IPS DF 6.9 (cell line): ENCODE measurements around the gene ANKRD44.
A peak's percentile ranks its signal among the peaks of the same experiment; 100 is the strongest.

Experiments used
- DNase-seq: peaks from one replicate; pipeline ENCODE4 v3.0.0-alpha.2; 2013; ENCODE audit warnings: low read depth, low spot score
- H3K27ac ChIP-seq: one replicate; pipeline ENCODE4 v1.5.1; 2013; ENCODE audit warnings: low read length, control low read depth
- H3K27me3 ChIP-seq: 2 replicates; pipeline ENCODE4 v1.6.1; 2013; ENCODE audit warnings: mild to moderate bottlenecking, low read length; ENCODE audit not compliant: control insufficient read depth, insufficient read depth
- H3K36me3 ChIP-seq: 2 replicates; pipeline ENCODE4 v1.6.1; 2013; ENCODE audit warnings: low read length; ENCODE audit not compliant: control insufficient read depth, insufficient read depth
- H3K4me1 ChIP-seq: 2 replicates; pipeline ENCODE4 v1.6.1; 2013; ENCODE audit warnings: low read length; ENCODE audit not compliant: control insufficient read depth, insufficient read depth
- H3K4me3 ChIP-seq: 2 replicates; pipeline ENCODE4 v1.5.1; 2013; ENCODE audit warnings: mild to moderate bottlenecking, low read length
- H3K9me3 ChIP-seq: 2 replicates; pipeline ENCODE4 v1.6.1; 2013; ENCODE audit warnings: low read length, inconsistent platforms; ENCODE audit not compliant: control insufficient read depth, insufficient read depth
- WGBS: extraction: QIAGEN DNeasy Blood & Tissue Kit; methylation state at CpG from one replicate; pipeline ENCODE4 v1.1.7; 2013; ENCODE audit warnings: mixed read lengths, missing lambda C conversion rate; ENCODE audit not compliant: insufficient read length, insufficient coverage; 5-methylcytosine and 5-hydroxymethylcytosine counted together

ANKRD44 gene

GRCh38 chr2:197322143-197322542, 11.6 kb upstream of the ANKRD44 start:
- Histone ChIP-seq H3K27ac (no peak overlapping the region), H3K4me1 (no peaks in the 10 kb centered on the region), H3K9me3 (no peaks in the 10 kb centered on the region), H3K36me3 (no peaks in the 10 kb centered on the region), H3K27me3 (no peaks in the 10 kb centered on the region), H3K4me3 (no peak overlapping the region)
- no peak for DNase-seq
- WGBS = no CpG with 5 or more reads among the region's 2 CpGs

- no peak for DNase-seq
- Histone ChIP-seq H3K9me3 (no peaks in the 10 kb centered on the region), H3K27me3 (peaks cover 4% of the 10 kb centered on the region; the same call in 1 of the 2 replicates), H3K27ac (no peak overlapping the region), H3K4me1 (peaks cover 2% of the 10 kb centered on the region; the same call in 1 of the 2 replicates), H3K4me3 (no peak overlapping the region), H3K36me3 (no peaks in the 10 kb centered on the region)
These were observed 4.8 kb upstream of the ANKRD44 start for GRCh38 chr2:197315371-197315770.

- Histone ChIP-seq H3K36me3 (no peaks in the 10 kb centered on the region), H3K27me3 (peaks cover 11% of the 10 kb centered on the region; the same call in 1 of the 2 replicates), H3K9me3 (no peaks in the 10 kb centered on the region), H3K4me1 (peaks cover 2% of the 10 kb centered on the region; the same call in 1 of the 2 replicates), H3K4me3 (no peak overlapping the region), H3K27ac (no peak overlapping the region)
- WGBS = no CpG with 5 or more reads among the region's 3 CpGs
- no peak for DNase-seq
These were observed 1.6 kb upstream of the ANKRD44 start for GRCh38 chr2:197312186-197312585.

GRCh38 chr2:197311421-197312033, 947 bp upstream of the ANKRD44 start:
- H3K9me3 ChIP-seq = no peaks in the 10 kb centered on the region
- peak overlapping the region; percentile 83; the same call in 1 of the 2 replicates for H3K4me3 ChIP-seq
- H3K27me3 ChIP-seq = peaks cover 11% of the 10 kb centered on the region; the same call in 1 of the 2 replicates
- WGBS = no CpG with 5 or more reads among the region's 6 CpGs
- no peak overlapping the region for H3K27ac ChIP-seq
- H3K4me1 ChIP-seq = peaks cover 2% of the 10 kb centered on the region; the same call in 1 of the 2 replicates
- DNase-seq = no peak
- H3K36me3 ChIP-seq = no peaks in the 10 kb centered on the region

- Histone ChIP-seq H3K4me3 (peak overlapping the region; percentile 83; the same call in 1 of the 2 replicates), H3K9me3 (no peaks in the 10 kb centered on the region), H3K36me3 (no peaks in the 10 kb centered on the region), H3K27ac (no peak overlapping the region), H3K4me1 (peaks cover 2% of the 10 kb centered on the region; the same call in 1 of the 2 replicates), H3K27me3 (peaks cover 11% of the 10 kb centered on the region; the same call in 1 of the 2 replicates)
- DNase-seq = no peak
- WGBS = no CpG with 5 or more reads among the region's 22 CpGs
These were observed 424 bp upstream of the ANKRD44 start for GRCh38 chr2:197310987-197311420.

DNA sequence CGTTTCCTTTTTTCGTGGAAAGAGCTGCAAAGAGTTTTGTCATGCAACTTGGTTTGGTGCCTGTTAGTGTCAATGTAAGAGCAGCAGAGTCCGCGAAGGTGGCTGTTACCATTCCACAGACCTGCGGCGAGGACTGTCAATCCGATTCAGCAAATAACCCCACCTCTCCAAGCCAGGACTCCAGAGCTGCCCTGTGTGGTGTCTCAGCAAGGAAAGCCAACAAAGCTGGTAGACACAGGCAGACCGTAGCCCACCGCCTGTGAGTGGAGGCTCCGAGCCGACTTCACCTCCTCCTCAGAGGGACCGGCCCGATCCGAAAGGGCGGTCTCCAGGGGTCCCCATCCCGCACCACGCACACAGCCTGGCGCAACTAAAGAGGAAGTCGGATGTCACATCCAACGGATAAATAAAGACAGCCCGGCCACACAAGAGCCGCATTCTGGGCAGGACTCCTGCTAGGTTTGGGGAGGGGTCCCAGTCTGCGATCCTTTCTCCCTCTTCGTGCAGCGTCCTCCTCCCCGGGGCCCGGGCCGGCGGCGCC, 819 bp downstream of the ANKRD44 start:
- peak overlapping the region; percentile 83; the same call in 1 of the 2 replicates for H3K4me3 ChIP-seq
- peaks cover 11% of the 10 kb centered on the region; the same call in 1 of the 2 replicates for H3K27me3 ChIP-seq
- no peaks in the 10 kb centered on the region for H3K9me3 ChIP-seq
- no CpG with 5 or more reads among the region's 30 CpGs for WGBS
- H3K4me1 ChIP-seq = peaks cover 2% of the 10 kb centered on the region; the same call in 1 of the 2 replicates
- H3K27ac ChIP-seq = no peak overlapping the region
- DNase-seq = no peak
- no peaks in the 10 kb centered on the region for H3K36me3 ChIP-seq

DNA sequence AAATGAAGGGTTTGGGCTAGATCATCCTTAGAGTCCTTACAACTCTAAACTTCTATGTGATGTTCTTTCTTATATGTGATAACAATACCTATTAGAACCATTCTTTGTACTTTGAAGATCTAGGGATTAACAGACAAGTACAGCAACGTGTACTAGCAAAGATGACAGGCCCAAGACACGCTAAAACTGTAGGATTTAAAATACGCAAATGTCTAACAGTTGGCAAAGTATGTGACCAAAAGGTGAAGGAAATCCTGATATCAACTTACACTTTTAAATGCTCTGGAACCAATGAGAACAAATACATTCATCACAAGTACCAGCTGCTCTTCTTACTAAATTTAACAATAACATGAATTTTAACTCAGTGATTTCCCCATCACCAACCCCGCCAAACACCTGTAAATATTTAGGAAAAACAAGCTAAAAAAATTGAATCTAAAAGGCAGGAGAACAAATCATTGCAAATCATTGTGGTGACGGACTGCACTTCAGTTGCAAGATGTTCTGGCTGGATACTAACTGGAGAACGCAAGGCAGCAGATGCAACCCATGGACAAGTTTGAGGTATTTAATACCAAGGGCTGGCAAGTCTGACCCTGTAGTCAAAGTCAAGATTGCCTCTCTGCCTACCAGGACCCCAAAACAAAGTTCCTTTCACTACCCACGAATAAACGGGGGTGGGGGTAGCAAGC, 1.4 kb downstream of the ANKRD44 start:
- Histone ChIP-seq H3K27me3 (peaks cover 11% of the 10 kb centered on the region; the same call in 1 of the 2 replicates), H3K4me1 (peaks cover 2% of the 10 kb centered on the region; the same call in 1 of the 2 replicates), H3K9me3 (no peaks in the 10 kb centered on the region), H3K4me3 (peak overlapping the region; percentile 83; the same call in 1 of the 2 replicates), H3K27ac (no peak overlapping the region), H3K36me3 (no peaks in the 10 kb centered on the region)
- no peak for DNase-seq
- no CpG with 5 or more reads among the region's 8 CpGs for WGBS

DNA sequence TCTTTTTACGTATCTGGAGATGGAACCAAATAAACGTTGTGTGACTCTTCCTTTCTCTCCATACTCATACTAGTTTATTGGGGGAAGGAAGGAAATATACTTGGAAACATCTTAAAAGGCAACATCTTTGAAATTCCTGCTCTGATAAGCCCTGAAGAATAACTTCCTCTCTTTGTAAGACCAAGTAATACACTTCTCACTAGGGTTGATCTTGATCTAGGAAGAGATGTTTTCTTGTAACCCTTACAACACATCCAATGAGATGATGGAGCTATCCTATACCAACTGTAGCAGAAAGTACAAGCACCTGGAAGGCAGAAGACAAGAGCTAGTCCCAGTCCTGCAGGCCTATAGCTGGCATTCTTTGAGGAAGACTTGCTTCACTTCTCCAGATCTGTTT, 2.0 kb downstream of the ANKRD44 start:
- WGBS = no CpG with 5 or more reads among the region's 2 CpGs
- Histone ChIP-seq H3K9me3 (no peaks in the 10 kb centered on the region), H3K27me3 (peaks cover 11% of the 10 kb centered on the region; the same call in 1 of the 2 replicates), H3K36me3 (no peaks in the 10 kb centered on the region), H3K4me3 (no peak overlapping the region), H3K27ac (no peak overlapping the region), H3K4me1 (peaks cover 2% of the 10 kb centered on the region; the same call in 1 of the 2 replicates)
- DNase-seq = no peak

DNA sequence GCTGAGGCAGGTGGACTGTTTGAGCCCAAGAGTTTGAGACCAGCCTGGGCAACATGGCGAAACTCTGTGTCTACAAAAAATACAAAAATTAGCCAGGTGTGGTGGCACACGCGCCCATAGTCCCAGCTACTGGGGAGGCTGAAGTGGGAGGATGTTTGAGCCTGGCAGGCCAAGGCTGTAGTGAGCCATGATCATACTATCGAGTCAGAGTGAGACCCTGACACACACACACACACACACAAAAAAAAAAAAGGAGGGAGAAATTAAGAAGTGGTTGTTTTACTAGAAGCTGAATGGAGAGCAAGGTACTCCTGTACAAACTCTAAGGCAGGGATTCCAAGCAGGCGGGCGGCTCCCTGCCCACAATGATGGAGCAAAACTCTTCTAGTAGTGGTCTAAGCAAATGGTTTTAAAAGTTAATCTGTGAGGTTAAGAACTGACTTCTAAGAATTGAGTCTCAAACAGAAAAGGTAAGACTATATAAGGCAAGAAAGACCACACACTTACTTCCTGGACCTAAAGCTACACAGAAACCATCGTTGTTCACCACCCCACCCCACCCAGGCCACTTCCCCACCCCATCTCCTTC, 2.6 kb downstream of the ANKRD44 start:
- no peak overlapping the region for H3K27ac ChIP-seq
- no peak for DNase-seq
- WGBS = no CpG with 5 or more reads among the region's 7 CpGs
- peaks cover 11% of the 10 kb centered on the region; the same call in 1 of the 2 replicates for H3K27me3 ChIP-seq
- H3K4me3 ChIP-seq = no peak overlapping the region
- H3K4me1 ChIP-seq = peaks cover 2% of the 10 kb centered on the region; the same call in 1 of the 2 replicates
- no peaks in the 10 kb centered on the region for H3K36me3 ChIP-seq
- H3K9me3 ChIP-seq = no peaks in the 10 kb centered on the region
